H1 (cell line): ENCODE results near the gene PLD5. TPM values are rescaled to one million over a fixed set of nuclear protein-coding genes. Genes with fewer than 3 reads are reported as not detected.

Source experiments
- CTCF ChIA-PET: fragments of 300-600 bp; sonication (Branson Sonifier 250); formaldehyde crosslinking; loops from one replicate; lab custom pipeline; 2021; ENCODE audit not compliant: partially characterized antibody; lab: Charles Lee
- POLR2A ChIA-PET: fragments of 300-600 bp; sonication (Branson Sonifier 250); formaldehyde crosslinking; loops from one replicate; lab custom pipeline; 2021; ENCODE audit warnings: inconsistent platforms; ENCODE audit not compliant: partially characterized antibody; lab: Charles Lee
- DNase-seq, 2 experiments: peaks; one replicate each; pipeline versions ENCODE4 v3.0.0 to v3.0.0-alpha.2; 2010 to 2022; ENCODE audit warnings: low spot score in 2 of 2, low read depth in 1 of 2, mixed read lengths in 1 of 2
- FAIRE-seq: peaks from 2 replicates; lab custom pipeline; 2011; peaks lifted over from hg19 to GRCh38; lab: Jason Lieb, UNC
- H2AFZ ChIP-seq: 2 replicates; pipeline ENCODE4 v1.8.1; 2012; ENCODE audit warnings: low read length, inconsistent platforms
- H2AK5ac ChIP-seq: 2 replicates; pipeline ENCODE4 v1.6.1; 2013; ENCODE audit warnings: low read depth, low read length
- H2BK120ac ChIP-seq: replicated peaks from 2 replicates; pipeline ENCODE3; 2013; ENCODE audit warnings: low read depth, low read length, inconsistent platforms
- H2BK12ac ChIP-seq: 2 replicates; pipeline ENCODE4 v1.6.1; 2013; ENCODE audit warnings: low read depth, low read length
- H2BK15ac ChIP-seq: 2 replicates; pipeline ENCODE4 v1.6.1; 2013; ENCODE audit warnings: low read length
- H2BK20ac ChIP-seq: 2 replicates; pipeline ENCODE4 v1.6.1; 2013; ENCODE audit warnings: low read length
- H2BK5ac ChIP-seq: 2 replicates; pipeline ENCODE4 v1.6.1; 2013; ENCODE audit warnings: low read depth, low read length
- H3K14ac ChIP-seq: 2 replicates; pipeline ENCODE4 v1.6.1; 2013; ENCODE audit warnings: inconsistent platforms; ENCODE audit not compliant: insufficient read length
- H3K18ac ChIP-seq: 2 replicates; pipeline ENCODE4 v1.6.1; 2013; ENCODE audit warnings: low read length; ENCODE audit errors: extremely low read depth
- H3K23ac ChIP-seq: 2 replicates; pipeline ENCODE4 v1.6.1; 2013; ENCODE audit warnings: inconsistent platforms; ENCODE audit not compliant: insufficient read length
- H3K23me2 ChIP-seq: 2 replicates; pipeline ENCODE4 v1.6.1; 2013; ENCODE audit warnings: low read depth, low read length
- H3K27ac ChIP-seq: 2 replicates; pipeline ENCODE4 v1.6.1; 2011; ENCODE audit warnings: low read depth, low read length, inconsistent platforms
- H3K27me3 ChIP-seq, 4 experiments: replicated peaks in 1 of 4; 1 replicate in 1 of 4; 2 replicates in 3 of 4; pipeline versions ENCODE4 v1.6.1 to v1.8.1; 2011 to 2013; ENCODE audit warnings: low read length in 3 of 4, mild to moderate bottlenecking in 3 of 4, inconsistent platforms in 2 of 4, mixed read lengths in 2 of 4, moderate library complexity in 1 of 4; ENCODE audit not compliant: control insufficient read depth in 3 of 4, insufficient read depth in 3 of 4; ENCODE audit errors: extremely low read depth in 1 of 4
- H3K36me3 ChIP-seq, 4 experiments: 2 replicates each; pipeline versions ENCODE4 v1.6.1 to v1.8.1; 2011 to 2013; ENCODE audit warnings: mild to moderate bottlenecking in 4 of 4, low read length in 3 of 4, moderate library complexity in 2 of 4, control low read depth in 1 of 4, inconsistent platforms in 1 of 4; ENCODE audit not compliant: insufficient read depth in 4 of 4, control insufficient read depth in 2 of 4
- H3K4ac ChIP-seq: replicated peaks from 2 replicates; pipeline ENCODE3; 2013; ENCODE audit warnings: low read length, low read depth, mixed read lengths, inconsistent platforms; ENCODE audit not compliant: insufficient read length
- H3K4me1 ChIP-seq, 4 experiments: replicated peaks in 1 of 4; 1 replicate in 1 of 4; 2 replicates in 3 of 4; pipeline versions ENCODE4 v1.6.1 to v1.8.1; 2011 to 2013; ENCODE audit warnings: low read length in 3 of 4, inconsistent platforms in 2 of 4, mixed read lengths in 1 of 4; ENCODE audit not compliant: insufficient read depth in 4 of 4, control insufficient read depth in 3 of 4
- H3K4me2 ChIP-seq, 2 experiments: 2 replicates each; pipeline versions ENCODE4 v1.6.1 to v1.8.1; 2011 to 2013; ENCODE audit warnings: low read depth in 2 of 2, low read length in 2 of 2, control low read depth in 1 of 2, inconsistent platforms in 1 of 2, mild to moderate bottlenecking in 1 of 2; ENCODE audit not compliant: insufficient read depth in 1 of 2
- H3K4me3 ChIP-seq, 4 experiments: fragments of 200-600, 300-600 bp in 1 of 4; sonication (generic), shearing (Covaris generic), sonication (Bioruptor Twin) in 1 of 4; 2 replicates each; pipeline versions ENCODE4 v1.5.1 to v1.8.1; 2011 to 2016; ENCODE audit warnings: low read length in 4 of 4, low read depth in 3 of 4, control low read depth in 2 of 4, inconsistent platforms in 2 of 4, mild to moderate bottlenecking in 2 of 4, mixed read lengths in 1 of 4, moderate library complexity in 1 of 4; ENCODE audit not compliant: insufficient read depth in 2 of 4; ENCODE audit errors: extremely low read depth in 1 of 4
- H3K56ac ChIP-seq: replicated peaks from 2 replicates; pipeline ENCODE3; 2013; ENCODE audit warnings: low read depth, mild to moderate bottlenecking, mixed read lengths, low read length, inconsistent platforms; ENCODE audit not compliant: insufficient read length
- H3K79me1 ChIP-seq: 2 replicates; pipeline ENCODE4 v1.6.1; 2013; ENCODE audit warnings: low read depth, low read length, control low read depth
- H3K79me2 ChIP-seq, 2 experiments: 2 replicates each; pipeline versions ENCODE4 v1.6.1 to v1.8.1; 2012 to 2013; ENCODE audit warnings: low read length in 2 of 2, mild to moderate bottlenecking in 2 of 2, inconsistent platforms in 1 of 2; ENCODE audit not compliant: insufficient read depth in 2 of 2, control insufficient read depth in 1 of 2
- H3K9ac ChIP-seq, 4 experiments: replicated peaks in 1 of 4; 1 replicate in 1 of 4; 2 replicates in 3 of 4; pipeline versions ENCODE4 v1.6.1 to v1.8.1; 2011 to 2013; ENCODE audit warnings: low read depth in 3 of 4, low read length in 3 of 4, control low read depth in 2 of 4, mild to moderate bottlenecking in 2 of 4, moderate library complexity in 2 of 4, inconsistent platforms in 1 of 4; ENCODE audit errors: extremely low read depth in 1 of 4
- H3K9me3 ChIP-seq, 2 experiments: 2 replicates each; pipeline versions ENCODE4 v1.6.1 to v1.8.1; 2012 to 2013; ENCODE audit warnings: mild to moderate bottlenecking in 2 of 2, moderate library complexity in 2 of 2, control low read depth in 1 of 2, inconsistent platforms in 1 of 2, low read depth in 1 of 2, low read length in 1 of 2, mixed read lengths in 1 of 2; ENCODE audit not compliant: insufficient read depth in 2 of 2
- H4K20me1 ChIP-seq, 2 experiments: replicated peaks in 1 of 2; 2 replicates each; pipeline versions ENCODE3 to v1.8.1; 2011 to 2013; ENCODE audit warnings: inconsistent platforms in 2 of 2, low read length in 2 of 2, mild to moderate bottlenecking in 1 of 2; ENCODE audit not compliant: insufficient read depth in 2 of 2, control insufficient read depth in 1 of 2
- H4K5ac ChIP-seq: 2 replicates; pipeline ENCODE4 v1.6.1; 2013; ENCODE audit warnings: low read length, low read depth, mixed read lengths, inconsistent platforms; ENCODE audit not compliant: insufficient read length
- H4K8ac ChIP-seq: 2 replicates; pipeline ENCODE4 v1.8.0; 2013; ENCODE audit warnings: mild to moderate bottlenecking, moderate library complexity, low read length, inconsistent platforms; ENCODE audit not compliant: insufficient read depth; ENCODE audit errors: extremely low read depth
- H4K91ac ChIP-seq: replicated peaks from 2 replicates; pipeline ENCODE3; 2013; ENCODE audit warnings: low read length, mixed read lengths, inconsistent platforms; ENCODE audit not compliant: insufficient read length
- ASH2L ChIP-seq: fragments of 200-600, 300-600 bp; sonication (generic); IDR thresholded peaks from one replicate; pipeline ENCODE4 v1.7.1; 2017; ENCODE audit warnings: low read length
- CEBPB ChIP-seq: IDR thresholded peaks from 2 replicates; pipeline ENCODE4 v1.6.1; 2012; ENCODE audit warnings: low read depth, low read length
- CTBP2 ChIP-seq: IDR thresholded peaks from 2 replicates; pipeline ENCODE4 v1.7.0; 2011; ENCODE audit warnings: borderline replicate concordance, mild to moderate bottlenecking, moderate library complexity, mixed read lengths, low read length; ENCODE audit not compliant: insufficient read depth, insufficient read length
- EZH2 ChIP-seq: fragments of 200-600 bp; sonication (generic); IDR thresholded peaks from 2 replicates; pipeline ENCODE4 v1.7.1; 2012; ENCODE audit warnings: low read depth, mild to moderate bottlenecking, moderate library complexity, low read length, inconsistent platforms; ENCODE audit not compliant: severe bottlenecking
- GABPA ChIP-seq: IDR thresholded peaks from 2 replicates; pipeline ENCODE4 v1.6.1; 2011; ENCODE audit warnings: mild to moderate bottlenecking, low read length, moderate library complexity, borderline replicate concordance; ENCODE audit not compliant: insufficient read depth
- MAFK ChIP-seq: IDR thresholded peaks from 2 replicates; pipeline ENCODE4 v1.6.1; 2012; ENCODE audit warnings: low read depth, mild to moderate bottlenecking, improper control_type of control experiment, low read length
- SAP30 ChIP-seq: fragments of 300-600 bp; sonication (generic); IDR thresholded peaks from 2 replicates; pipeline ENCODE4 v1.7.1; 2012; ENCODE audit warnings: low read length, moderate library complexity, mild to moderate bottlenecking, inconsistent platforms; ENCODE audit not compliant: insufficient read depth, insufficient replicate concordance
- SIRT6 ChIP-seq: IDR thresholded peaks from one replicate; pipeline ENCODE4 v1.7.1; 2012; ENCODE audit warnings: low read length, inconsistent platforms
- SIX5 ChIP-seq: IDR thresholded peaks from 2 replicates; pipeline ENCODE4 v1.6.1; 2011; ENCODE audit warnings: mild to moderate bottlenecking, low read depth, low read length
- WGBS, 2 experiments: shearing (Covaris generic) in 1 of 2; methylation state at CpG; one replicate each; pipeline versions ENCODE4 v1.1.6 to v1.1.7; 2013 to 2015; ENCODE audit warnings: low lambda C conversion rate in 2 of 2, mixed read lengths in 2 of 2, inconsistent platforms in 1 of 2, low coverage in 1 of 2, missing lambda C conversion rate in 1 of 2; ENCODE audit not compliant: insufficient replicate concordance in 2 of 2, insufficient coverage in 1 of 2, insufficient read length in 1 of 2; ENCODE audit errors: extremely low coverage in 1 of 2, missing lambda C conversion rate in 1 of 2; 5-methylcytosine and 5-hydroxymethylcytosine counted together
- polyA plus RNA-seq, 7 experiments: library from polyadenylated mRNA; depleted of rRNA in 3 of 7; stranded (reverse) in 5 of 7; unstranded in 2 of 7; fragments of >200 nt in 5 of 7; fragments of 200-250 nt in 2 of 7; gene quantifications; 1 replicate in 5 of 7; 2 replicates in 1 of 7; 4 replicates in 1 of 7; pipeline versions ENCODE4 v1.2.1 to v1.2.3, GENCODE V29; 2011 to 2013; ENCODE audit warnings: missing spikeins in 2 of 7, mixed read lengths in 2 of 7
- total RNA-seq: library from RNA; stranded (reverse); fragmentation: NEBNext Ultra II Directional; extraction: Animal tissue kit (Norgen Biotek cat#: 25700); gene quantifications from 2 replicates; pipeline ENCODE4 v1.2.1, GENCODE V29; 2021
- TF ChIP-seq, protein P1 (sequence below): IDR thresholded peaks from 2 replicates; pipeline ENCODE4 v1.6.1; 2011; ENCODE audit warnings: low read depth, mild to moderate bottlenecking, low read length; ENCODE audit not compliant: insufficient read depth

The PLD5 gene
- total and polyA plus RNA-seq, 2 of the 8 experiments (the other 6 are each of a cell fraction or from before 2014, with no cell fraction given): 0.86 to 8.5 TPM

DNA sequence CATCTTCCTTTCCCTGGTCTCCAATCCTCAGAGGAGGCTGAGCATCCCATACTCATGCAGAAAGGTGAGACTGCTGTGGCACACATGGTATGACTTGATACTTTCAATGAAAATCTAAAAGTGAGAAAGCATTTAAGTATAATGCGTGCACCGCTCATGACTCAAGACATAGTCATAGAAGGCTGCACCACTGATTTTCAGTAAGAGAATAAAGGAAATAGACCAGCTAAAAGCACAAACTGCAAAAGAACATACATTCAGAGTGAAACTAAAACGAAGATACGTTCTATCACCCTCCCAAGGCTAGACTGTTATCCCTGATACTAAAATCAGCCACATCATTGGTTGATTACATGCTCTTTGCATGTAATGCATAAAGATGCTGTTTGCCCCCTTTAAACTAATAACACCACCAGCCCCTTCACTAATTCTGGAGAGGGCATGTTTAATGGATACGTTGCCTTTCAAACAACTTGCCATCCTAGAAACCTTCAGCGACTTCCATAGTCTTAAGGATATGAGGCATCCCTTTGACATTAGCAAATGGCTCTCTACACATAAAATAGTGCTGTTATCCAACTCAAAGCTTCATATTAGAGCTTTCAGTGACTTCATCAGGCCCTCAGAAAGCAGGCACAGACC is 2.1 kb downstream of the PLD5 start:
- no peak overlapping the region for H3K4ac ChIP-seq
- no peaks in the 10 kb centered on the region for H3K9me3 ChIP-seq
- H3K36me3 ChIP-seq: no peaks in the 10 kb centered on the region
- no peak overlapping the region for H2BK5ac ChIP-seq
- no peak overlapping the region for H2AK5ac ChIP-seq
- no peak overlapping the region for H3K27ac ChIP-seq
- CTCF ChIA-PET: interaction anchor here (0.6 to 1.7 kb wide), 6 partner anchors 7 to 55 kb away, joined by 3 to 5 read pairs (median 3); no protein-coding TSS in a partner anchor
- POLR2A ChIA-PET: interaction anchor here (1.5 kb wide), 1 partner anchor 8 kb away, joined by 4 read pairs; no protein-coding TSS in a partner anchor
- H3K4me1 ChIP-seq: peaks cover 2 to 13% (median 4%) of the 10 kb centered on the region in 4 experiments; a peak in 4 of 7 replicates
- no peak overlapping the region for H3K18ac ChIP-seq
- H2BK12ac ChIP-seq: no peak overlapping the region
- H4K5ac ChIP-seq: no peak overlapping the region
- WGBS, 2 experiments: 66% methylated on average over 6 of the region's 6 CpGs; no CpG with 5 or more reads in 1 of the 2 experiments
- H3K14ac ChIP-seq: no peak overlapping the region
- peaks cover 17% of the 10 kb centered on the region for H3K23me2 ChIP-seq
- peaks cover 2 to 34% (median 19%) of the 10 kb centered on the region in 4 experiments for H3K27me3 ChIP-seq
- no peak overlapping the region for H2AFZ ChIP-seq
- no peak overlapping the region for H2BK120ac ChIP-seq
- H4K91ac ChIP-seq: no peak overlapping the region
- H3K9ac ChIP-seq: no peak overlapping the region
- no peak for FAIRE-seq
- no peak overlapping the region for H4K8ac ChIP-seq
- H3K56ac ChIP-seq: no peak overlapping the region
- H3K4me2 ChIP-seq: peak overlapping the region; percentile 91 to 93; a peak in 3 of 4 replicates
- H3K79me2 ChIP-seq: 0 out of 4 replicates have a peak, but pooled peaks cover 0 to 3% of the 10 kb centered on the region in 2 experiments
- H2BK15ac ChIP-seq: no peak overlapping the region
- no peaks in the 10 kb centered on the region for H3K79me1 ChIP-seq
- no peak overlapping the region for H3K23ac ChIP-seq
- H4K20me1 ChIP-seq: no peaks in the 10 kb centered on the region
- H3K4me3 ChIP-seq: peak overlapping the region; percentile 62 to 84 (median 78); a peak in 5 of 8 replicates
- no peak overlapping the region for H2BK20ac ChIP-seq
- no peak for DNase-seq
- TF ChIP-seq CTBP2: no peak
- no peak for TF ChIP-seq MAFK
- no peak for TF ChIP-seq SAP30
- TF ChIP-seq SIRT6: no peak
- TF ChIP-seq, protein P1, sequence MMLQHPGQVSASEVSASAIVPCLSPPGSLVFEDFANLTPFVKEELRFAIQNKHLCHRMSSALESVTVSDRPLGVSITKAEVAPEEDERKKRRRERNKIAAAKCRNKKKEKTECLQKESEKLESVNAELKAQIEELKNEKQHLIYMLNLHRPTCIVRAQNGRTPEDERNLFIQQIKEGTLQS: no peak
- no peak for TF ChIP-seq SIX5
- TF ChIP-seq EZH2: no peak
- no peak for TF ChIP-seq GABPA
- TF ChIP-seq ASH2L: no peak
- no peak for TF ChIP-seq CEBPB
